Osteoblast (primary cell): Measurements from ENCODE around the gene NUDT8. TPM values are rescaled to one million over a fixed set of nuclear protein-coding genes. Genes with fewer than 3 reads are reported as not detected.
A peak's percentile ranks its signal among the peaks of the same experiment; 100 is the strongest.

Experiments used
- DNase-seq: peaks from one replicate; pipeline ENCODE4 v3.0.0; 2011; ENCODE audit warnings: low spot score, mixed read lengths; ENCODE audit not compliant: insufficient read length; ENCODE audit errors: missing footprints
- H2AFZ ChIP-seq: 2 replicates; pipeline ENCODE4 v1.6.0; 2011; ENCODE audit warnings: mild to moderate bottlenecking, low read length
- H3K27ac ChIP-seq: 2 replicates; pipeline ENCODE4 v1.5.1; 2011; ENCODE audit warnings: mild to moderate bottlenecking, low read depth, low read length, moderate library complexity
- H3K27me3 ChIP-seq: 2 replicates; pipeline ENCODE4 v1.6.0; 2012; ENCODE audit warnings: mild to moderate bottlenecking, control low read depth, inconsistent platforms, low read length, moderate library complexity; ENCODE audit not compliant: insufficient read depth
- H3K36me3 ChIP-seq: 2 replicates; pipeline ENCODE4 v1.5.1; 2011; ENCODE audit warnings: mild to moderate bottlenecking, low read length, control low read depth, moderate library complexity; ENCODE audit not compliant: insufficient read depth
- H3K4me1 ChIP-seq: 2 replicates; pipeline ENCODE4 v1.5.1; 2011; ENCODE audit warnings: mild to moderate bottlenecking, low read length, control low read depth, moderate library complexity; ENCODE audit not compliant: insufficient read depth
- H3K4me2 ChIP-seq: 2 replicates; pipeline ENCODE4 v1.6.0; 2011; ENCODE audit warnings: mild to moderate bottlenecking, low read length; ENCODE audit not compliant: insufficient read depth
- H3K4me3 ChIP-seq: fragments of 200-600 bp; sonication (generic); 3 replicates; pipeline ENCODE4 v1.5.1; 2012; ENCODE audit warnings: mild to moderate bottlenecking, low read length, inconsistent platforms; ENCODE audit not compliant: insufficient read depth
- H3K79me2 ChIP-seq: 2 replicates; pipeline ENCODE4 v1.6.0; 2012; ENCODE audit warnings: mild to moderate bottlenecking, low read length, control low read depth, inconsistent platforms; ENCODE audit not compliant: insufficient read depth
- H3K9me3 ChIP-seq: 2 replicates; pipeline ENCODE4 v1.5.1; 2011; ENCODE audit warnings: low read depth, low read length, control low read depth
- H4K20me1 ChIP-seq: 2 replicates; pipeline ENCODE4 v1.6.0; 2012; ENCODE audit warnings: mild to moderate bottlenecking, low read length, control low read depth; ENCODE audit not compliant: insufficient read depth
- total RNA-seq: library from RNA; depleted of rRNA; stranded (reverse); fragments of >200 nt; gene quantifications from 2 replicates; pipeline ENCODE4 v1.2.3, GENCODE V29; 2012
- TF ChIP-seq, protein P1 (sequence below): IDR thresholded peaks from 2 replicates; pipeline ENCODE4 v1.5.1; 2011; ENCODE audit warnings: mild to moderate bottlenecking, low read depth, low read length, moderate library complexity; ENCODE audit errors: extremely low read depth

Gene NUDT8
- total RNA-seq, 1 donor: 4.7 TPM

- Histone ChIP-seq H3K4me3 (no peak overlapping the region), H3K79me2 (no peaks in the 10 kb centered on the region), H3K4me1 (no peaks in the 10 kb centered on the region)
These were observed 12.7 kb upstream of the NUDT8 start for GRCh38 chr11:67642173-67643120.

DNA sequence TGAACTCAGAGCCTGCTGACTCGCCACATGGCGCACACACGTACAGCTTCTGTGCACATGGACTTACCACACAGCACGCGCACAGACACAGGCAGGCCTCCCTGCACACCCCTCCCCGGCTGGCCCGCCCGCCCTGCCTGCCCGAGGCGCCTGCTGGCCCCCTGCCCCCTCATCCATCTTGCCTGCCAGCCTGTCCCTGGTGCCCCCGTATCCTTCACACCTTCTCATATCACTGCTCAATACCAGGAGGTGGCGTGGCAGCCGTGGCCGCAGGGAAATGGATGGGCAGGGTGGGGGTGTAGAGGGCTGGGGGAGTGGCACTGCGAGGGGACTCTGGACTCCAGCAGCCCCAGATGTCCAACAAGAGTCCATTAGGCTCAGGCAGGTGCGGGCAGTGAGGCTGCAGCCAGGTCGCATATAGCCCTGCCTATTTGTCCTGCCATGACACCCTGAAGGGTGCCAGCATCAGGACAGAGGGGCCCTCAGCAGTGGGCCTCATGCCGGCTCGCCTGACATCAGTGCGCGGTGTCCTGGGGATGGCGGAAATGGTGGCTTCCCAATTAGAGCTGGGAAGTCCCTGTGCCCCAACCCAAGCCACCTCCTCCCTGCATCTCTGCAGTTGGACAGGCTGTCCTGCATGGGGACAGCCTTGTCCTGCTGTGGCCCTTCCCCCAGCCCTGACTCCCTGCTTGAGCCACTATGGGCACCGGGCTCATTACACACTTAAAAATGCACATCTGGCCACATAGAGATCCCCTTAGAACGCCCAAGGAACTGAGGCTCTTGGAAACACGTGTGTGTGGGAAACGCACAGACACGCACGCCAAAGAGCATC, 11.8 kb upstream of the NUDT8 start:
- Histone ChIP-seq H4K20me1 (no peaks in the 10 kb centered on the region), H3K4me3 (no peak overlapping the region), H3K36me3 (no peaks in the 10 kb centered on the region), H3K4me2 (no peak overlapping the region), H3K27me3 (no peaks in the 10 kb centered on the region), H3K9me3 (no peaks in the 10 kb centered on the region), H3K79me2 (no peaks in the 10 kb centered on the region), H3K4me1 (no peaks in the 10 kb centered on the region), H3K27ac (no peak overlapping the region), H2AFZ (no peak overlapping the region)
- TF ChIP-seq, protein P1, sequence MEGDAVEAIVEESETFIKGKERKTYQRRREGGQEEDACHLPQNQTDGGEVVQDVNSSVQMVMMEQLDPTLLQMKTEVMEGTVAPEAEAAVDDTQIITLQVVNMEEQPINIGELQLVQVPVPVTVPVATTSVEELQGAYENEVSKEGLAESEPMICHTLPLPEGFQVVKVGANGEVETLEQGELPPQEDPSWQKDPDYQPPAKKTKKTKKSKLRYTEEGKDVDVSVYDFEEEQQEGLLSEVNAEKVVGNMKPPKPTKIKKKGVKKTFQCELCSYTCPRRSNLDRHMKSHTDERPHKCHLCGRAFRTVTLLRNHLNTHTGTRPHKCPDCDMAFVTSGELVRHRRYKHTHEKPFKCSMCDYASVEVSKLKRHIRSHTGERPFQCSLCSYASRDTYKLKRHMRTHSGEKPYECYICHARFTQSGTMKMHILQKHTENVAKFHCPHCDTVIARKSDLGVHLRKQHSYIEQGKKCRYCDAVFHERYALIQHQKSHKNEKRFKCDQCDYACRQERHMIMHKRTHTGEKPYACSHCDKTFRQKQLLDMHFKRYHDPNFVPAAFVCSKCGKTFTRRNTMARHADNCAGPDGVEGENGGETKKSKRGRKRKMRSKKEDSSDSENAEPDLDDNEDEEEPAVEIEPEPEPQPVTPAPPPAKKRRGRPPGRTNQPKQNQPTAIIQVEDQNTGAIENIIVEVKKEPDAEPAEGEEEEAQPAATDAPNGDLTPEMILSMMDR: no peak
- peak; percentile 77 for DNase-seq

More at GRCh38 chr11:67642173-67643120, 12.7 kb upstream of the NUDT8 start:
- Histone ChIP-seq H3K4me2 (no peak overlapping the region), H3K9me3 (no peaks in the 10 kb centered on the region), H3K27me3 (no peaks in the 10 kb centered on the region), H3K27ac (no peak overlapping the region), H3K36me3 (no peaks in the 10 kb centered on the region), H2AFZ (no peak overlapping the region), H4K20me1 (no peaks in the 10 kb centered on the region)
- DNase-seq: peak; percentile 77
- TF ChIP-seq, protein P1: no peak

GRCh38 chr11:67640758-67641337, 11.1 kb upstream of the NUDT8 start:
- H3K9me3 ChIP-seq: no peaks in the 10 kb centered on the region
- no peaks in the 10 kb centered on the region for H3K4me1 ChIP-seq
- DNase-seq: peak; percentile 75
- H4K20me1 ChIP-seq: no peaks in the 10 kb centered on the region
- TF ChIP-seq, protein P1: no peak
- no peaks in the 10 kb centered on the region for H3K36me3 ChIP-seq
- no peak overlapping the region for H3K4me3 ChIP-seq
- no peaks in the 10 kb centered on the region for H3K27me3 ChIP-seq
- no peak overlapping the region for H3K27ac ChIP-seq
- no peaks in the 10 kb centered on the region for H3K79me2 ChIP-seq
- no peak overlapping the region for H3K4me2 ChIP-seq
- no peak overlapping the region for H2AFZ ChIP-seq
